ENCODE results near the gene TP53BP1. TPM values are rescaled to one million over a fixed set of nuclear protein-coding genes. Genes with fewer than 3 reads are reported as not detected.

Gene TP53BP1
- total RNA-seq, 1 donor from 2014 or later: 44.9 TPM

DNA sequence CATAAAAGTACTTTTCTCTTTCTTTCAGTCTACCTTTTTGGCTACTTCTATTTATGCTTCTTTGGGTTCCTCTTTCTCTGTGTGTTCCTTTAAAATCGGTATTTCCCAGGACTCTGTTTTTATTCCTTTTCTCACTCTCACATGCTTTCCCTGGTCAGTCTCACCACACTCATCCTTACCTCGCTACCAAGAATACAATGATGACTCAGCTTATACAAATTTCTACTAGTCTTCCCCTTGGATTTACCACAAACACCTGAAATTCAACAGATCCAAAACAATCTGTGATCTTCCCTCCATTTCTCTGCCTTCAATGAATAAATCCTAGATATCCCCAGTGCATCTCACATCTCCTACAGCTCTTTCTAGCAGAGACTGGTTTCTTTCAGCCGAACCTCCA is 69.2 kb downstream of the TP53BP1 start:
- Histone ChIP-seq H3K9me3 (no peaks in the 10 kb centered on the region), H3K4me1 (no peaks in the 10 kb centered on the region), H3K27ac (no peak overlapping the region), H3K4me3 (no peak overlapping the region), H3K36me3 (peaks cover 0 to 54% of the 10 kb centered on the region in 2 donors), H3K27me3 (no peaks in the 10 kb centered on the region)
- TF ChIP-seq CTCF (IDR thresholded peaks at IDR 0.05): no peak
- TF ChIP-seq POLR2A (IDR thresholded peaks at IDR 0.05): no peak
- TF ChIP-seq POLR2AphosphoS5 (IDR thresholded peaks at IDR 0.05; ENCODE audit: insufficient read depth in 1 of 2, low read depth in 1 of 2): no peak
- no peak for DNase-seq (ENCODE audit: extremely low spot score in 2 of 2)
- intact Hi-C loops (cut with DNase I): no loop called here

DNA sequence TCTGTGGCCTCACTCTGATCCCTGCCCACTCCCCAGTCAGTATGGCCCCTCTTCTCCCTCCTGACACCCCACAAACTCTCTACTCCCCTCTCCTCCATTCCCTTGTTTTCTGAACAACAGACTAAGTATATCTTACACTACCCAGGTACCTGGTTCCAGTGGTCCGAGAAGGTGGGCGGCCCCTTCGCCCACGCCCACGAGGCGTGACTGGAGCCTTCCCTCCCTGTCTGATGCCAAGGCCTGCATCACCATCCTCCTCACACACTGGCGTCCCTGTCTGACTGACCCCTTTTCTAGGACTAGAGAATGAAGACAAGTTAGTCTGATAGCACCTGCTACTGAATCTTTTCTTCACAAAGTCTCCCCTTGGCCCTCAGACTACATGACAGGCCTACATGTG is 72.1 kb downstream of the TP53BP1 start:
- TF ChIP-seq POLR2AphosphoS5 (IDR thresholded peaks at IDR 0.05; ENCODE audit: insufficient read depth in 1 of 2, low read depth in 1 of 2): no peak
- no peak for TF ChIP-seq POLR2A (IDR thresholded peaks at IDR 0.05)
- TF ChIP-seq CTCF (IDR thresholded peaks at IDR 0.05): no peak
- H3K27ac ChIP-seq: no peak overlapping the region
- H3K27me3 ChIP-seq: no peaks in the 10 kb centered on the region

GRCh38 chr15:43420435-43420834 is 72.5 kb downstream of the TP53BP1 start:
- Histone ChIP-seq H3K27me3 (no peaks in the 10 kb centered on the region), H3K9me3 (no peaks in the 10 kb centered on the region), H3K36me3 (peaks cover 0 to 49% of the 10 kb centered on the region in 2 donors), H3K27ac (no peak overlapping the region), H3K4me1 (no peaks in the 10 kb centered on the region), H3K4me3 (no peak overlapping the region)
- no peak for DNase-seq (ENCODE audit: extremely low spot score in 2 of 2)
- intact Hi-C loops (cut with DNase I): no loop called here
- TF ChIP-seq CTCF (IDR thresholded peaks at IDR 0.05) (no peak), POLR2A (IDR thresholded peaks at IDR 0.05) (no peak), POLR2AphosphoS5 (IDR thresholded peaks at IDR 0.05; ENCODE audit: insufficient read depth in 1 of 2, low read depth in 1 of 2) (no peak)

More for the DNA sequence above, 72.1 kb downstream of the TP53BP1 start:
- Histone ChIP-seq H3K4me3 (no peak overlapping the region), H3K36me3 (peaks cover 0 to 45% of the 10 kb centered on the region in 2 donors), H3K4me1 (no peaks in the 10 kb centered on the region), H3K9me3 (no peaks in the 10 kb centered on the region)
- DNase-seq (ENCODE audit: extremely low spot score in 2 of 2): no peak
- intact Hi-C loops (cut with DNase I): no loop called here

DNA sequence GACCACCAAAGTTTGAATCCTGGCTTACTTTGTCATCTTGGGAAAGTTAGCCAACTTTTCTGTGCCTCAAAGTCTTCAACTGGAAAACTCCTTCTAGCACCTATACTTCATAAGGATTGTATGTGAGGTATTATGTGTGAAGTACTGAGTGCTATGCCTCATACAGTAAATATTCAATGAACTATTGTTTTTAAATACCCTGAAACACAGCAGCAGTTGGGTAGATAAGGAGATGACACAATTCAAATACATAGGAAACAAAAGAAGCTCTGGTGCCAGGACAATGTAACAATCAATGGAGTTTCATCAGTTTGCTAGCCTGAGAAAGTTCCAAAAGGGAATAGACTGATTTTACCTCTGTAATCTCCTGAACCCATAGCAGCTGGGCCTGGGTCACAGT is 78.8 kb downstream of the TP53BP1 start:
- H3K36me3 ChIP-seq: peaks cover 0 to 53% of the 10 kb centered on the region in 2 donors
- no peaks in the 10 kb centered on the region for H3K27me3 ChIP-seq
- H3K9me3 ChIP-seq: no peaks in the 10 kb centered on the region
- TF ChIP-seq POLR2A (IDR thresholded peaks at IDR 0.05) (no peak), CTCF (IDR thresholded peaks at IDR 0.05) (no peak), POLR2AphosphoS5 (IDR thresholded peaks at IDR 0.05; ENCODE audit: insufficient read depth in 1 of 2, low read depth in 1 of 2) (no peak)
- no peak overlapping the region for H3K27ac ChIP-seq
- no peak for DNase-seq (ENCODE audit: extremely low spot score in 2 of 2)
- no peaks in the 10 kb centered on the region for H3K4me1 ChIP-seq
- intact Hi-C loops (cut with DNase I): no loop called here
- H3K4me3 ChIP-seq: no peak overlapping the region

DNA sequence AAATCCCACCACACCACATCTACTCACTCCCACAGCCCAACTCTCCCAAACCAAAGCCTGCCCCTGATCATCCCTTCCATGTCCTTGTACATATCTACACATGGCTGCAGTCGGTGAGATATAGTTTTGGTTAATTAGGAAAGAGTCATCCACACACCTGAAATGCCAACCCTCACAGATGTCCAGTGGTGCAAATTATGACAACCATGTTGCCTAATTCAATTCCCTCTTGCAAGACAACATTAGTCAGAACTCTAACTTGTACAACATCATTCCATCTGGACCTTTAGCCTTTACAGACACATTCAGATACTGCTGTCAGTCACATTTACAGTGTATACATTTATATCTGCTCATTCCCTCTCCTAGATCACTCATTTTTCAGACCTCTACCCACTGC is 80.9 kb downstream of the TP53BP1 start:
- H3K4me1 ChIP-seq: no peaks in the 10 kb centered on the region
- intact Hi-C loops (cut with DNase I): no loop called here
- no peaks in the 10 kb centered on the region for H3K9me3 ChIP-seq
- H3K4me3 ChIP-seq: no peak overlapping the region
- H3K27ac ChIP-seq: no peak overlapping the region
- peaks cover 0 to 70% of the 10 kb centered on the region in 2 donors for H3K36me3 ChIP-seq
- no peak for DNase-seq (ENCODE audit: extremely low spot score in 2 of 2)
- H3K27me3 ChIP-seq: no peaks in the 10 kb centered on the region
- TF ChIP-seq POLR2A (IDR thresholded peaks at IDR 0.05) (no peak), POLR2AphosphoS5 (IDR thresholded peaks at IDR 0.05; ENCODE audit: insufficient read depth in 1 of 2, low read depth in 1 of 2) (no peak), CTCF (IDR thresholded peaks at IDR 0.05) (no peak)
